GM23248 (cell line): ENCODE data around the gene TADA3. TPM values are rescaled to one million over a fixed set of nuclear protein-coding genes. Genes with fewer than 3 reads are reported as not detected.

Experiments used
- DNase-seq: peaks from one replicate; pipeline ENCODE4 v3.0.0-alpha.2; 2015
- H2AFZ ChIP-seq: fragments of 200-600 bp; sonication (generic); 2 replicates; pipeline ENCODE4 v1.6.1; 2016; ENCODE audit warnings: antibody characterized with exemption
- H3F3A ChIP-seq: fragments of 200-600 bp; sonication (generic); 2 replicates; pipeline ENCODE4 v1.6.1; 2016; ENCODE audit warnings: mild to moderate bottlenecking, antibody characterized with exemption, mixed run types; ENCODE audit not compliant: insufficient read depth
- H3K27ac ChIP-seq: fragments of 200-600 bp; sonication (generic); 2 replicates; pipeline ENCODE4 v1.5.1; 2016; ENCODE audit warnings: mild to moderate bottlenecking
- H3K27me3 ChIP-seq: fragments of 200-600 bp; sonication (generic); replicated peaks from 2 replicates; pipeline ENCODE4 v1.6.1; 2016; ENCODE audit warnings: mild to moderate bottlenecking; ENCODE audit not compliant: insufficient read depth
- H3K36me3 ChIP-seq: fragments of 200-600 bp; sonication (generic); 2 replicates; pipeline ENCODE4 v1.6.1; 2016; ENCODE audit warnings: low read depth, mild to moderate bottlenecking
- H3K4me1 ChIP-seq: fragments of 200-600 bp; sonication (generic); 2 replicates; pipeline ENCODE4 v1.6.1; 2016; ENCODE audit warnings: mild to moderate bottlenecking; ENCODE audit not compliant: insufficient read depth
- H3K4me2 ChIP-seq: fragments of 200-600 bp; sonication (generic); one replicate; pipeline ENCODE4 v1.6.1; 2016; ENCODE audit warnings: mild to moderate bottlenecking; ENCODE audit not compliant: unreplicated experiment
- H3K4me3 ChIP-seq: fragments of 200-600 bp; sonication (generic); 2 replicates; pipeline ENCODE4 v1.5.1; 2016; ENCODE audit warnings: mild to moderate bottlenecking
- H3K79me2 ChIP-seq: fragments of 200-600 bp; sonication (generic); 2 replicates; pipeline ENCODE4 v1.6.1; 2016; ENCODE audit warnings: mild to moderate bottlenecking; ENCODE audit not compliant: insufficient read depth
- H3K9ac ChIP-seq: fragments of 200-600 bp; sonication (generic); 2 replicates; pipeline ENCODE4 v1.6.1; 2016; ENCODE audit warnings: mild to moderate bottlenecking
- H3K9me2 ChIP-seq: fragments of 200-600 bp; sonication (generic); 2 replicates; pipeline ENCODE4 v1.6.1; 2016; ENCODE audit warnings: mixed run types, mild to moderate bottlenecking, moderate library complexity; ENCODE audit not compliant: insufficient read depth
- H3K9me3 ChIP-seq: fragments of 200-600 bp; sonication (generic); one replicate; pipeline ENCODE4 v1.6.1; 2017; ENCODE audit warnings: low read depth
- H4K20me1 ChIP-seq: fragments of 200-600 bp; sonication (generic); 2 replicates; pipeline ENCODE4 v1.6.0; 2016; ENCODE audit not compliant: insufficient read depth
- EZH2 ChIP-seq: fragments of 200-600 bp; sonication (generic); IDR thresholded peaks from 2 replicates; pipeline ENCODE4 v1.6.1; 2018; ENCODE audit warnings: antibody characterized with exemption, mild to moderate bottlenecking; ENCODE audit not compliant: insufficient read depth, poor library complexity, severe bottlenecking
- EZH2phosphoT487 ChIP-seq: fragments of 200-600 bp; sonication (generic); IDR thresholded peaks from 2 replicates; pipeline ENCODE4 v1.6.1; 2018; ENCODE audit warnings: antibody characterized with exemption, moderate library complexity, mild to moderate bottlenecking, low read depth; ENCODE audit not compliant: insufficient read depth
- WGBS, 2 experiments: methylation state at CpG; one replicate each; pipeline ENCODE4 v1.1.6; 2015 to 2017; ENCODE audit warnings: low lambda C conversion rate in 2 of 2, low coverage in 1 of 2; ENCODE audit errors: missing lambda C conversion rate in 2 of 2; 5-methylcytosine and 5-hydroxymethylcytosine counted together
- in situ Hi-C: fragments of 300-500 bp; cut with MboI; formaldehyde crosslinking; loops from 2 replicates; pipeline ENCODE4 v1.15.0; 2020
- polyA plus RNA-seq: library from polyadenylated mRNA; unstranded; fragments of >200 nt; fragmentation: Nextera tagmentation; extraction: Ambion mirVana; gene quantifications from 2 replicates; pipeline ENCODE4 v1.2.1, GENCODE V29; 2016
- total RNA-seq: library from RNA; depleted of rRNA; stranded (reverse); fragments of >200 nt; shearing (Covaris generic); gene quantifications from 2 replicates; pipeline ENCODE4 v1.2.3, GENCODE V29; 2014

Gene TADA3
- total and polyA plus RNA-seq, 2 experiments from 2014 or later: 85.1 to 135 TPM

GRCh38 chr3:9809239-9809614 lies 17.0 kb upstream of the TADA3 start:
- Histone ChIP-seq H3K9me3 (no peaks in the 10 kb centered on the region), H3K79me2 (peaks cover 7% of the 10 kb centered on the region), H3K27ac (peak overlapping the region; percentile 86), H3K4me2 (peak overlapping the region; percentile 84), H3K4me1 (peaks cover 12% of the 10 kb centered on the region), H3K36me3 (peaks cover 18% of the 10 kb centered on the region), H3K9me2 (no peaks in the 10 kb centered on the region), H3K9ac (peak overlapping the region; percentile 92), H3F3A (peaks cover 48% of the 10 kb centered on the region), H3K4me3 (peak overlapping the region; percentile 71), H4K20me1 (no peaks in the 10 kb centered on the region), H2AFZ (peak overlapping the region; percentile 47; the same call in 1 of the 2 replicates), H3K27me3 (no peaks in the 10 kb centered on the region)
- WGBS, 2 experiments: 97% methylated on average over 4 of the region's 4 CpGs
- in situ Hi-C loops: no loop called here
- TF ChIP-seq EZH2phosphoT487 (no peak), EZH2 (no peak)
- DNase-seq: peak; percentile 35

DNA sequence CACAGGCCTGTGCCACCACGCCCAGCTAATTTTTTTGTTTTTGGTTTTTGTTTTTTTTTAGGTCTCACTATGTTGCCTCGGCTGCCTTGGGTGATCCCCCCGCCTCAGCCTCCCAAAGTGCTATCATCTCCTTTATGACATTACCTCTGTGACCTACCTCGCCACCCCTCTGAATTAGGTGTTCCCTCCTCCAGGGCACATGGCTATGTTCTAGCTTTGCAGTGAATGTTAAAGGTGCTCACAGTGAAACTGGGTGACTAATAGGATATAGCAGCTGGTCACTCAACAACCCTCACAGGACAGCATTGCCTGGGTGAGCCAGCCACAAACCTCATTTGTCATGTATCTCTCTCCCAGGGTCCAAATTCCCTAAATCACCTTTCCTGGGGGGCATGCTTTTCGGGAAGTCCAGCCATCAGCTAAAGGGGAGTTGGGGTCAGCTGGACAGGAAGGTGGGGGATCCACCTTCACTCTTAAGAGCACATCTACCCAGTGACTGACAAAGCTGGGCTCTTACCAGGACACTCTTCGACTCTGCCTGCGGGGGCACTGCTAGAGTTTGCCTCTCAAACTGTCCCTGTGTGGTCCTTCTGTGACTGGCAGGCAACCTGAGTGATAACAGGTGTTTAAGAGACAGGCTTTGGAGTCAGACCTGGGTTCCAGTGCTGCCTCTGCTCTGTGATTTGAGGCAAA lies 16.2 kb upstream of the TADA3 start:
- no peak overlapping the region for H3K4me3 ChIP-seq
- in situ Hi-C loops: no loop called here
- no peak overlapping the region for H3K4me2 ChIP-seq
- H3K9ac ChIP-seq: peak overlapping the region; percentile 92
- no peaks in the 10 kb centered on the region for H4K20me1 ChIP-seq
- no peaks in the 10 kb centered on the region for H3K9me2 ChIP-seq
- H3K4me1 ChIP-seq: peaks cover 12% of the 10 kb centered on the region
- peaks cover 13% of the 10 kb centered on the region for H3K79me2 ChIP-seq
- H3K36me3 ChIP-seq: peaks cover 25% of the 10 kb centered on the region
- H3K27ac ChIP-seq: peak overlapping the region; percentile 86
- no peak for TF ChIP-seq EZH2phosphoT487
- TF ChIP-seq EZH2: no peak
- 72 to 74% methylated on average over 6 to 7 of the region's 7 CpGs for WGBS, 2 experiments
- H3K9me3 ChIP-seq: no peaks in the 10 kb centered on the region
- no peak overlapping the region for H2AFZ ChIP-seq
- peak; percentile 66 for DNase-seq
- no peaks in the 10 kb centered on the region for H3K27me3 ChIP-seq
- H3F3A ChIP-seq: peaks cover 55% of the 10 kb centered on the region

GRCh38 chr3:9807981-9808344 lies 15.7 kb upstream of the TADA3 start:
- Histone ChIP-seq H3K4me2 (no peak overlapping the region), H3K79me2 (peaks cover 13% of the 10 kb centered on the region), H3K9me3 (no peaks in the 10 kb centered on the region), H3K4me1 (peaks cover 12% of the 10 kb centered on the region), H3K9ac (peak overlapping the region; percentile 13; the same call in 1 of the 2 replicates), H3K9me2 (no peaks in the 10 kb centered on the region), H3K27ac (peak overlapping the region; percentile 86), H3K36me3 (peaks cover 30% of the 10 kb centered on the region), H4K20me1 (no peaks in the 10 kb centered on the region), H3K4me3 (no peak overlapping the region), H3K27me3 (no peaks in the 10 kb centered on the region), H3F3A (peaks cover 60% of the 10 kb centered on the region), H2AFZ (no peak overlapping the region)
- WGBS, 2 experiments: 96 to 100% methylated on average over 1 to 2 of the region's 2 CpGs
- no peak for DNase-seq
- in situ Hi-C loops: no loop called here
- no peak for TF ChIP-seq EZH2
- TF ChIP-seq EZH2phosphoT487: no peak

DNA sequence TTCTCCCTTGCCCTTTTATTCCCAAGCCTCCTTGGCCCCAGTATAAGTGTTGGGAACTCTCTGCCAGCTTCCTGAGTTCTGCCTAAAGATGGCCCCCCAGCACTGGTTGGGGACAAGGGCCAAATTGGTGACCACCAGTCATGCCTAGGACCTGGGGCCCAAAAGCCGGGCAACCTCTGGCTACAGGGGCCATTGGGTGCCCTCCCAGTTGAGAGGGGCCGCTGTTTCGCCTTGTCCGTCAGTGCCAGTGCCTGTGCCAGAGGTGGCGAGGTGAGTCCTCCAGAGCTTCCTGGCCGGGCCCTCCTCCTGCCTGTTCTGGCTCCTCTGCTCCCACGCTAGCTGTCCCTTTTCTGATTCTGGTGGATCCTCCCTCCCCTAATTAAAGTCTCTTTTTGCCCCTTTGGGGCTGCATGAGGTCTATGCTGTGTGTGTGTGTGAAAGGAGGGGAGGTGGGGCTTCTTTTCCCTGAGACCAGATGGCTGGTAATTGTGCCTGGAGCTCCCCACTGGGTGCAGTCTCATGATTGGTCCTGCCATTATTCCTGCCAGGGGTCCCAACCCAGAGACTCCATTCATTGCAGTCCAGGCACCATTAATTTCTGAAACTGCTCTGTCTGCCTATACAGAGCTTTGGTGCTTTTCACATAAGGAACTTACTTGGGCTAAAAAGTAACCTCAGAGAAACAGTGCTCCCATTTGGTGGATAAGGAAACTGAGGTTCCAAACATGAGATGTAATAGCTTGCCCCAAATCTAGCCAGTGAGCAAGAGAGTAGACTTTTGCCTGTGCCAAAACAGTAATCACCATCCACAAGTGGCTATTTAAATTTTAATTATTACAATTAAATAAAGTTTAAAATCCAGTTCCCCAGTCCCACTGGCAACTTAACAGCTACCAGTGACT lies 14.7 kb upstream of the TADA3 start:
- Histone ChIP-seq H3K4me1 (peaks cover 12% of the 10 kb centered on the region), H3K4me2 (no peak overlapping the region), H3K9ac (no peak overlapping the region), H4K20me1 (no peaks in the 10 kb centered on the region), H3K27me3 (no peaks in the 10 kb centered on the region), H3K4me3 (no peak overlapping the region), H3F3A (peaks cover 63% of the 10 kb centered on the region), H2AFZ (no peak overlapping the region), H3K9me3 (no peaks in the 10 kb centered on the region), H3K9me2 (no peaks in the 10 kb centered on the region), H3K27ac (peak overlapping the region; percentile 8; the same call in 1 of the 2 replicates), H3K79me2 (peaks cover 13% of the 10 kb centered on the region), H3K36me3 (peaks cover 36% of the 10 kb centered on the region)
- no peak for TF ChIP-seq EZH2
- no peak for TF ChIP-seq EZH2phosphoT487
- 90 to 96% methylated on average over 7 of the region's 7 CpGs for WGBS, 2 experiments
- no peak for DNase-seq
- in situ Hi-C loops: no loop called here
